ENCODE data around the gene MFSD2A.

- TF ChIP-seq CTCF (IDR thresholded peaks at IDR 0.05) (no peak), POLR2A (IDR thresholded peaks at IDR 0.05) (no peak)
Observed at GRCh38 chr1:39933956-39934941, 20.7 kb upstream of the MFSD2A start.

Data from thyroid gland (tissue), 4 donors.